CD1c-positive myeloid dendritic cell (primary cell): ENCODE data around the gene ANKRD31.
A peak's percentile ranks its signal among the peaks of the same experiment; 100 is the strongest.

Experiments
- DNase-seq: peaks from one replicate; pipeline ENCODE4 v3.0.0-alpha.2; 2016; ENCODE audit errors: extremely low spot score

Gene ANKRD31

GRCh38 chr5:75057561-75057960 is 179.1 kb downstream of the ANKRD31 start:
- DNase-seq = no peak

DNA sequence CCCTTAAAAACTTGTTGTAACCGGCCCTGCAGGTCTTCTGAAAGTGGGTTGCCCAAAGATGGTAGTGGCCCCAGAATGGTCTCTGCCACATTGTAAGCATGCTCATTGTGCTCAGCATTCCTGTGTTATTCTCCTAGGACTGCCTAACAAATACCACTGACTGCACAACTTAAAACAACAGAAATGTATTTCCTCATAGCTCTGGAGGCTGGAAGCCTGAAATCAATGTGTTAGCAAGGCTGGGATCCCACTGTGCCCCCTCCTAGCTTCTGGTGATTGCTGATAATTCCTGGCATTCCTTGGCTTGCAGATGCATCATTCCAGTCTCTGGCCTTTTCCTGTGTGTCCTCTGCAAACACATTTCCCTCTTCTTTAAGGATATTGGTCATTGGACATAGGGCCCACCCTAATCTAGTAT is 180.9 kb downstream of the ANKRD31 start:
- DNase-seq = no peak

DNA sequence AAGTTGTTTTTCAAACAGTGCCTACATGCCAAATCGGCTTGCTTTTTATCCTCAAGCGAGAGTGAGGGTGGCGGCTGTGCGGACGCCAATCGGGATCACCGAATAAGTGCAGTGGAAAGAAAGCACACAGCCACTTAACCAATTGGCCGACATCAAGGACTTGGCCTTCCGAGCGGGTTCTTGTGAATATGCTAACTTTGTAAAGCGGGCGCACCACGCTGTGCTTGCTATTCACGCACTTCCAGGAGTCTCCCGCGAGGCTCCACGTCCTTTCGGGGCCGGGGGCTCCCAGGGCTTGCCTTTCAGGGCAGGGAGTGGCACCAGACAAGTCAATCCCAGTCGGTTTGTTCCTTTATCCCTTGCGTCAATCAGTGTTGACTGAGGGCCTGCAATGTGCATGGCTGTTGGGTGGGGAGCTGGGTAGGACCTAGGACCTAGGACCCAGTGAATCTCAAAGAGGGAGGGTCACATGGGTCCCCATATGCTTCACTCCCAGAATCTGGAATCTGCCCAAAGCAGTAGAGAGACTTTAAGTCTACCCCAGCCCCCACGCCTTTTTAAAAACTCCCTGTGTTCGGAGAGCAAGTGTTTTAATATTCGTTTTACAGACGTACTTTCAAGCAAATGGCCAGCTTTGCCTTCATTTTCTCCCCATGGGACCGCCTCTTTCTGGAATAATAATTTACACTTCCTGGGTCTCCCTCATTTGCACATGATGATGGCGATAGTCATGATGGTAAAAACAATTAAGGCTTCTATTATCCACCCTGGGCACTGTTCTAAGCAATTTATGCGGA is 182.3 kb downstream of the ANKRD31 start:
- DNase-seq = no peak

- peak; percentile 71 for DNase-seq
These were observed 183.2 kb downstream of the ANKRD31 start for GRCh38 chr5:75053304-75054133.

DNA sequence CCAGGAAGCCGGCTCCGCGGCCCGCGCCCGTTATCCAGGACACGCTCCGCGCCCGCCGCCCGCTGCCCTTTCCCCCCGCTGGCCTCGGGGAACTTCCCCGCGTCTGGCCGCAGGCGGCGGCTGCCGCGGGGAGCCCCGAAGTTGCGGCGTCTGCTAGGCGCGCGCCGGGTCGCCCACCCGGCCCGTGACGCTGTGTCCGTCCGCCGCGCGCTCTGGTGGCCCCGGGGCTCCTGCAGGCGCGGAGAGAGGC is 183.7 kb downstream of the ANKRD31 start:
- no peak for DNase-seq

- peak; percentile 52 for DNase-seq
These were observed 184.3 kb downstream of the ANKRD31 start, which contains the start of gene GCNT4 for GRCh38 chr5:75052192-75053053. GCNT4 (minus strand) TSS chr5:75052558; CDS start chr5:75030037, 22,521 bp downstream.

DNA sequence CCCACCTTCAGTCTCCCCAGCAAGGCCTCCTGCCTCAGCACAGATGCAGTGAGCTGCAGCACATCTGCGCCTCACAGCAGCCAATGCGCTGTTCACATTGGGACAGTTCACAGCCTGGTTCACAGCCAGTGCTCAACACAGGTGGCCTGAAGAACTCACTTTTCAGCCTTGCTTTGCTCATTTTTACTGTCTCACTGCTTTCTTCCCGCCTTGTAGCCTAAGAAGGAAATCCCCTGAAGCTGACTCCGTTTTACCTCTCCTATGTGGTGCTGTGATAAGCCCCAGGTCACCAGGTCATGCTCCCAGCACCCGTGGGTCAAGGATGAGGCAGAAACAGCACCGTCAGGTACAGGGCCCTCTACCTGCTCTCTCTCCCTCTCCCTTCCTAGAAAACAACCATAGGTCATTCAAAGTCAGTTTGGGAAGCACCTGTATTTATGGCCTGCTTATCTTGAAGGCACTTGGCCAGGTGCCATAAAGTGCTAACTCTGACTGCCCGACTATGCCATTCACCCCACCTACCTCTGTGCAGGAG is 185.4 kb downstream of the ANKRD31 start:
- DNase-seq = no peak

GRCh38 chr5:75050415-75050814 is 186.3 kb downstream of the ANKRD31 start:
- DNase-seq = no peak

DNA sequence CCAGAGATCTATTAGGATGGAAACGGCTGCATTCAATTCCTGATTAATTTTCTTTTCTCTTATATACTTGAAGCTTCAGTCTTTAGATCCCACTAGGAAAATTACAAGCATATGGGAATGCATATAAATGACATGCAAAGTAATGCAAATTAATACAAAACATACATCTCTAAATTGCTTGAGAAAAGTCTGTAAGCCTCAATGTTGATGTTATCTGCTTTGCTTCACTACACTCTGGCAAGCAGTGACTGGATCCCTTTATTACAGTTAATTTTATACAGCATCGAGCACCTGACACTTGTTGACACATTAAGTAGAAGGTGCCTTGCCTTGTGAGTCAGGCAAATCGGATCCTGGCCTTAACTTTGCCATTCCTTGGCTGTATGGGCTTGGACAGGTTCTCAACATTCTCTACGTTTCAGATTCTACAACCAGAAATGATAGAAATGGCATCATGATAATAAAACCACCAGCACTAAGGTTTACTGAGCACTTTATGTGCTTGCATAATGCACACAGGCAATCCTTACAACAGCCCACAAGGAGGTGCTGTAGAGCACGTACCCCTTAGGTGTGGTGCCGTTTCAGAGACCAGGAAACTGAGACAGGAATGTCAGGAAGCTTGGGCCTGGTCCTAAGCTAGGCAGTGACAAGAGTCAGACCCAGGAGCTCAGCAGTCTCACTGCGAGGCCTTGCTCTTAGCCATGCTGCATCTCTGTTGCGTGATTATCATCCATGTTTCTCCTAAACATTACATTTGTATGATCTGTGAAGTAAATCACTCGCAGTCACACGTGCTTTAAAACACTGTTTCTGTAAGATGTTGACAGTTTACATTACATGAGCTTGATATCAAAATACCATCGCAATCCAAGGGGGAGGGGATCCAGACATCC is 187.0 kb downstream of the ANKRD31 start:
- DNase-seq = peak; percentile 74

DNA sequence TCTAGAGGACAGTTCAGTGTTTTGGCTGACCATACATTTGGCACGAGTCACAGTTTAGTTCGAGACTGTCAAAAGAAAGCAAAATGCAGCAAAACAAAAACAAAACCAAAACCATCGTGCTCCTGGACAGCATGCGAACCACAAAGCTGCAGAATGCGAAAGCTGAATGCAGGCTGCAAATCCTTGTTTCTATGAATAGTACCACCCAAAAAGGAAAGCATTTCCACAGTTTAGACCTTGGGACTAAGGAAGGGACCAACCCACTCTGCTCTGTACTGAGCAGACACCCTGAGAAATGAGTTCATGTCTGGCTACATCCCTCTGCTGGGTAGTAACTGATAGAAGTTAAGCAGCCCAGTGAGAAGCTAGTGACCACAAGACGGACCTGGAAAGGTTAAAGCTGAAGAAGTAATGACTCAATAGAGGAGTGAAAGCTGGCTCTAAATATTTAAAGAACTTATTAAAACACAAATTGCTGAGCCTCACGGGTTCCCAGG is 188.2 kb downstream of the ANKRD31 start:
- DNase-seq = no peak

DNA sequence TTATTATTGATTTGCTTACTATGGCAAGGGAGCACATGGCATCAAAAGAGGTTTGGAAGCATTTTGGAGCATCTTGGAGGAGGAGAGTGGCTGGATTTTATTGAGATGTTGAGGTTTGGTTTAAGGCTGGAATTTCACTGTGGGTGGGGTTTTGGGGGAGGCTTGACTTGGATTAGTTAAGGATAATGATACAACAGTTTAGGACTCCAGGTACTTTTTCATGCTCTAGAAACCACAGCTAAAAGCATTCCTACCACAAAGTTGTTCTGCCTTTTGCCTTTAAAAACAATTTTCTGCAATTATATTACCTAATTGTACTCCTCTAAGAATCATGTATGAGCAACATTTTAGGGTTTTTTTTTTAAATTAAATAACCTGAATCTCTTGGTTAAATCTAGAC is 189.3 kb downstream of the ANKRD31 start:
- no peak for DNase-seq

DNA sequence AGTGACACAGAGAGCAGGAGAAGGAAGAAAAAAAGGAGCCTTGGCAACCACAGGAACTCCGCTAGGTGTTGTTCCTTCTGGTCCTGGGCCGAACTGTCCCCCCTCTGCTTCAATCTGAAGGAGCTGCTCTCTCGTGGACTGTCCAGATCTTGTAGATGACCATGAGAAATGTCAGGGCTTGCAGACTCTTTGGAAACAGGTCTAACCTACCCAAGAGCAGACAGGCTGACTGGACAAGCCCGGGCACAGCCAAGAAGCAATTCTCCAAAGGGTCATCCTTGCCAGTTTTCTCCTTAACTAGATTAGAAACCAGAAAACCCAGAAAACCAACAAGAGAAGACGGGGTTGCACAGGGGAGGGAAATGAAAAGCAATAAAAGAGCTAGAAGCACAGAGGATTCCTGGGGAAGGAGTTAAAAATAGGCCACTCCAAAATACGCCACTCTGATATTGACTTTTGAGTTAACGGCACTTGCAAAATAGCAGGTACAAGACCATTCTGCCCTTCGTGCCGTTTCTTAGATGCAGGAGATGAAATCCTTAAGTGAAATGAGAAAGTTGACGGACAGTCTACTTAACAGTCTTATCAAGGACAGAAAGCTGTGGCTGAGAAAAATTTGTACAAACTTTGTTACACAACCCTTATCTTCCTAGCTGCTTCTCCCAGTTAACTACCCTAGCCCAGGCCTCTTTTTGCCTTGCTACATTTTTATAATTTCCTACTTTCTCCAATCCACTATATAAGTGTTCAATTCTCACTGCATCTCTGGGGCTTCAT is 190.1 kb downstream of the ANKRD31 start:
- DNase-seq = no peak

- no peak for DNase-seq
These were observed 191.6 kb downstream of the ANKRD31 start for GRCh38 chr5:75045071-75045470.

DNA sequence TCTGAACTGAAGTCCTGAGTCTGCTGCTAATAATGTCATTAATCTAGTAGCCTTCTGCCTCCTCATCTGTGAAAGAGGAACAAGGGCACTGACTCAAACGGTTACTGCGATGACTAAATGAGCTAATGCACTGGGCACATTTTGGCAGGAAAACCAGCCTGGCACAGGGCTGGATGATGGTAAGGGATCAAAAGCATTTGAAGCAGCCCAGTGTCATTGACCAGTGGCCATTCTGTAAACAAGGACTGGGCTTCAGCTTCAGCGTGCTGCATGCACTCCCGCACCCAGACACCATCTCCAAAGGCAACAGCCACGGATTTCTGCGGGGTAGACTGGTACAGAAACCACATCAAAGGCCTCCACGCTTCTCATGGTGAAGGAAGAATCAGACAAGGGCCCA is 192.3 kb downstream of the ANKRD31 start:
- DNase-seq = peak; percentile 72

DNA sequence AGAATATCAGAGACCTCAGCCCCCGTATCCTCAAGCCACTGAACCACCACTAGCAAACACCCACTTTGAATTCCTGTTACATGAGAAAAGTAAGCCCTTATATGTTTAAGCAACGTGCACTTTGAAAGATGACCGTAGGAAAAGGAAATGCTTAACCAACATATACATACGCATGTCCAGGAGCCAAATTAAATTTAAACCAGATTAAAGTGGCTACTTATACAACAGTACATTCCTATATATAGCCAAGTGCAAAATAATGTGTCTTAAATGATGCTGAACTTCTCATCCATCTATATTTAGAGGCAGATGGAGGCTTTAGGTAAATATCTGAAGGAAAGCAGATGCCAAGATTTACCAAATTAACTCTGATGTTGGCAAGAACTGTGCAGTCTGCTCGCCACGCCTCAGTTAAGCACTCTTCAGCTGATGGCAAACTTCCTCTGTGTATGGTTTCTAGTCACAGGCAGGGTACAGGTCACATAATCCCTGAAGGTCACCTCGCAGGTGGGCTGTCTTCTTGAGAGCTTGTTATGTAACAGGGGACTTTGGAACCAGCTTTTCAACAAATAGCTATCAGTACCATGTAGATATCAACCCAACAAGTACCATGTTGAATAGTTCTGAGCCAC is 192.9 kb downstream of the ANKRD31 start:
- no peak for DNase-seq

DNA sequence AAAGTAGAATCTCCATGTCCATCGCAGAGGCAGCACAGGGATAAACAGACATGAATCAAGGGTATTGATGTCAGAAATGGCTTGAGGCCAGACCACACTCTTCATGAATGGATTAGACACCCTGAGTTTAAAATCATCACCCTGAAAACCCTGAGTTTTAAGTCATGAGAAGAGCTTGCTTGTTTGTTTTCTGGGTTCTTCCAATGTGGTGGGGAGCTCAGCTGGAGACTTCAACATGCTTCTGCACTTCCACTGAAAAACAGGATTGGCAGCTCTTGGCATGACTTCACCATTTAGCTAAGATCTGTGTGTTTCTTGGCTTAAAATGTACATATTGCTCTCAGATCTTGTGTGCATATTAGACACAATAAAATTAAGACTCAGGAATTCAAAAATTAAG is 194.2 kb downstream of the ANKRD31 start:
- DNase-seq = no peak

GRCh38 chr5:75040973-75041372 is 195.7 kb downstream of the ANKRD31 start:
- DNase-seq = no peak

DNA sequence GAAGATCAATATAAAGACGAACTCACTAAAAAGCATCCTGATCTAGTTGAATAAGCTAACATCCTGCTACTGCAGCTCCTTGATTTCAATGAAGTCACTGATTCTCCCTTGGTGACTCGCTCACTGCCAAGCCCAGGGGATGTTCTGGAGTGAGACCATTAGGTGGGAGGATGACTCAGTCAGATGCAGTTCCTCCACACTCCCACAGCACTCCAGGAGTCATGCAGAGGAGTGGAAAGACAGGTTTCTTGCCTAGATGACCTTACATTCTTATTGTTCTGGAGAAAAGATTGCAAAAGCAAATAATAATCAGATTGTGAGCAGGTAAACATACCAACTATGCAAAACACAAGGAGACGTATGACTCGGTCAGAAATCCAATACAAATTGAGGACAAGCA is 199.6 kb downstream of the ANKRD31 start:
- DNase-seq = peak; percentile 54

DNA sequence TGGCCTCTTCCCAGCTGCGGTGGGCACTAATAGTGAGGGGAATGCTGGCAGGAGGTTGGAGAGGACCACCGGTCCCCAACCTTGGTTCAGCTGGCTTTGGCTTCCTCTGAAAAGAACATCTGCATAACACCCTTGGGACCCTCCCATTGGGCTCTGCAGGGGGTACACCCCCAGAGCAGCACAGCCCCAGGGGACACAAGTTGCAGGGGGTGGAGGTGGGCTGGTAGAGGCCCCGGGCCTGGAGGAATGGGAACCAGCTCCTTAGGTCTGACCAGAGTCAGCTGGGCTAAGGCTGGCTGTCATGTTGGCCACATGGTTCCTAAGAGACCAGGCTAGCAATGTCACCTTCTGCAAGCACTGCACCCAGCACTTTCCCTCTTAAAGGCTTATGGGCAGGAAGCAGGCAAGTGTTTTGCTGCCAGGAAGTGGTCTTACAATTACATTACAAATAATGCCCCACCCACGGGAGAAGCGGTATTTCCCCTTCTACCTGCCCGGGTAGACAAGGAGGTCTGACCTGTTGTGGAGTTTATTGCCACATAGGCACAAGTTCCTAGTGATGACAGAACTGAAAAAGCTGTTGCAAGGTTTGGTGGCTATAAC is 202.4 kb downstream of the ANKRD31 start:
- DNase-seq = no peak
